HG03060 (cell line): Measurements from ENCODE around the gene SERPINB6.
"Not testable (repeated sequence)": the region's sequence is repeated elsewhere in the genome, so short reads cannot be mapped to it uniquely, and the experiment has no call there.

Source experiments
- ATAC-seq: cut with Tn5 transposase; IDR thresholded peaks from one replicate; pipeline ENCODE4 v1.9.1; 2021; ENCODE audit warnings: low read depth, moderate number of reproducible peaks; ENCODE audit not compliant: unreplicated experiment

Gene SERPINB6

DNA sequence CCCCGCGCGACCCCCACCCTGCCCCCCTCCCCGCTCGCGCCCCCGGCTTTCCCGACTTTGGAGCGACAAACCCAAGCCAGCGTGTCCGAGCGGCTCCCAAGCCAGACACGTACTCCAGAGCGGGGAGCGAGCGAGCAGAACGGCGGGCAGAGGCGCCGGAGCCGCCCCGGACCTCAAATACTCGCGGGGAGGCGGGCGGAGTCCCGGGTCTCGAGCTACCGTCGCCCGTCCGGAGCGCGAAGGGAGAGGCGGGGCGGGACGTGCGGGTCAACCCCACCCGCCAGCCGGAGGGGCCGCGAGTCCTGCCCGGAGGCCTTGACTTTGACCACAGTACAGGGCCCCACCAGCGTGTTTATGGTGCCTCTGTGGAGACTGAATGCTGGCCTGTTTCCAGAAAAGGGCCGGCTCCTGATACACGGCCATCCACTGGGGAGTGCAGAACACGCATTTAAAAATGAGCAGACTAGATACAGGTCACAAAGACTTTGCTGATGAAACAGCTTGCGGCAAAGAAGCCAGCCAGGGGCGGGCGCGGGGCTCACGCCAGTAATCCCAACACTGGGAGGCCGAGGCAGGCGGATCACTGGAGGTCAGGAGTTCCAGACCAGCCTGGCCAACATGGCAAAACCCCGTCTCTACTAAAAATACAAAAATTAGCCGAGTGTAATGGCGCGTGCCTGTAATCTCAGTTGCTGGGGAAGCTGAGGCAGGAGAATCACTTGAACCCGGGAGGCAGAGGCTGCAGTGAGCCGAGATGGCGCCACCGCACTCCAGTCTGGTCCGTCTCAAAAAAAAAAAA lies at the start of gene SERPINB6:
TSS of gene SERPINB6 (minus strand) at position 148 of the 799 bp plus-strand sequence. CDS start 12,235 bp downstream, outside the sequence.
- ATAC-seq, result no peak

DNA sequence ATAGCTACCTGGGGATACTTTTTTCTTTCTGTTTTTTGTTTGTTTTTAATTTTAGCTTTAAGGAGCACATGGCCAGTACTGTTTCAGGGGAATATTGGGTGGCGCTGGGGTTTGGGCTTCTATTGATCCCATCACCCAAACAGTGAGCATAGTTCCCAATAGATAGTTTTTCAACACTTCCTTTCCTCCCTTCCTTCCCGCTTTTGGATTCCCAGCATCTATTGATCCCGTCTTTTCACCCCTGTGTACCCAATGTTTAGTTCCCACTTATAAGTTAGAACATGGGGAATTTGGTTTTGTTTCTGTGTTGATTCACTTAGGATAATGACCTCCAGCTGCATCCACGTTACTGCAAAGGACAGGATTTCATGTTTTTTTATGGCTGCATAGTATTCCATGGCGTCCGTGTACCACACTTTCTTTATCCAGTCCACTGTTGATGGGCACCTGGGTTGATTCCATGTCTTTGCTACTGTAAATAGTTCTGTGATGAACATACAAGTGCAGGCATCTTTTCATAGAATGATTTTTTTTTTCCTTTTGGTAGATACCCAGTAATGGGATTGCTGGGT lies 48.5 kb upstream of the SERPINB6 start:
- no peak for ATAC-seq

DNA sequence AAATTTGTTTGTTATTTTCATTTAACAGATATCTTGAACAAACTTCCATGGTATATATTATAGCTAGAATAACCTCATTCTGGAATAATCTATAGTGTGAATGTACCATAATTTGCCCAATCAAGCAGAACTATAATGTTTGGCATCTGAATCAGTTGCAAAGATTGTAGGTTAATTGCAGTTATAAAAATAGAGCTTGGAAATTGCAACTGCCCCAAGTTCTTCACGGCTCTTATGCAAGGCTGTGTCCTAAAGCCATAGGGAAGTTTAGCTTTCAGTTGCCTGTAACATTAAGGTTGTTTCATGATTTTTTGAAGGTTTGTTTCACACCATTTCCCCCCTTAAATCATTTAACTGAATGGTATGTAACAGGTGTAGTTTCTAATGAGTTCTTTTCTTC lies 47.7 kb upstream of the SERPINB6 start:
- no peak for ATAC-seq

DNA sequence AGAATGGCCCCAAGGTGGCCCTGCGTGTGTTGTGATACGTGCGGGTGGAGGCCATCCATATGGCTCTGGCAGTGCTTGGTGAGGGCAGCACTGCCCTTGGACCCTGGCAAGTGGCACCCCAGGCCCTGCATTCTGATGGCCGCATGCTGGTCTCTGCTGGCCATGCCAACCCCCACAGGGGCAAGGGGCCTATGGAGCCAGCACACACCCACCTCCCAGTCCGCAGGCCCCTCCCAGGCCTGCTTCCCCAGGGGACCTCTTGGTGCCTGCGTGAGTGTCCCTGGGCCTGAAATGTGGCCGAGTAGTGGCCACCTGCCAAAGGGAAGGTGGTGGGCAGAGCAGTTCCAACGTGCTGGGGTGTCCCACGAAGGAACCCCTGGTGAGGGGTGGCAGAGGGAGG lies 45.9 kb upstream of the SERPINB6 start:
- ATAC-seq, result no peak

DNA sequence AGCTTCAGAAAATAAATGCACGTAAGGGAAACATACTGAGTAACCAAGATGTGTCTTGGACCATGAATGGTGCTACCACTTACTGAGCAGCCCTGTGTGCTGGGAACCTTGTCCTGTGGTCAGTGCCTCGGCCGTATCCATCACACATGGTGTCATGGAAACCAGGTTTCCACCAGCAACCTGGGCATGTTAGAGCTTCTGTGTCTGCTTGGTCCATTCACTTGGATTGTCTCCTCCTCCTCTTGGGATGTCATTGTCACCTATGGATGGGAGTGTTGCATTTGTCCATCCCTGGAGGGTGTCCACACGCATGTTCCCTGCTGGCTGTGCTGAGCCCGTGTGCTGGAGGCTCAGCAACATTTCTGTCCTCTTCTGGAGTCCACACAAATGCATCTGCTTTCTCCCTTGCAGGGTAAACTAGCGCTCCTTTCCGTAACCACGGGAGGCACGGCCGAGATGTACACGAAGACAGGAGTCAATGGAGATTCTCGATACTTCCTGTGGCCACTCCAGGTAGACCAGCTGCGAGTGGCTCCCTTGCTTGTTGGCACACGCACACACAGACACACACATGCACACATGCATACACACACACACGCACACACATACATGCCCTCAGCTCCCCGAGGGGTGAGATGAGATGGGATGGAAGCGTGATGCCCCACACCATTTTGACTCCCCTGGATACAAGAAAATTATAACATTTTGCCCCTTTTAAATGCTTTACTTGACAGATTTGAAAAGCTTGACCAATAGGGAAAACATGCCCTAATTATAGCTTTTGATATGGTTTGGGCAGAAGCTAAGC lies 45.3 kb upstream of the SERPINB6 start:
- ATAC-seq, result no peak

DNA sequence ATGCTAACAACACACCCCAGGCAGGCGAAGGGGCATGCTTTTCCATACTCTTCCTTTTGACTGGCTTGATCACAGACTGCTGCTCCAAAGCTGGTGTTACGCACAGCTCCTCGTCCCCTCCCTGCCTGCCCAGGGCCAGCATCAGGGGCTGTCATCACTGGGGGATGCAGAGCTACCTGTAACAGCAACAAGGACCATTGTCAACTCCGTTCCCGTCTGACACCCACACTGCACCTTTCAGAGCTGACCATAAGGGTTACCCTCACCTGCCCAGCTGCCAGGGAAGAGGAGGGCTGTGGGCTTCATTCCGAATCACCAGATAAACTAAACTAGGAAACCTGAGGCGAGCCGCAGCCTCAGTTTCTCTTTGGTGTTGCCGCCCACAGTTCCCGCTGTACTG lies 43.8 kb upstream of the SERPINB6 start:
- no peak for ATAC-seq

DNA sequence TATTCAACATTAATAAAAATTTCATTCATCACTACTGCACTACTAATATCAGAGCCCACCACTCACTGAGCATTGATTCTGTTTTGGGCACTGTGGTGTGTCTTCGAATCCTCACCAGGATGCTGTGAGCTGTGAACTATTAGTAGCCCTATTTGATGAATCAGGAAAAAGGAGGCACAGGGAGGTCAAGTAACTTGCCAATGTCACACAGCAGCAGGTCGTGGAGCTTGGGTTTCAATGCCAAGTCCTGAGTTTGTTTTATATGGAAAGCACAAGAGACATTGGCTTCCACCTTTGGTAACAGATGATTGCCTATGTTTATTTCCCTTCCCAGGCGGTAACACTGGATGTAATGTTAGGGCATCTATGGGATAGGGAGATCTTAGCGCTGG lies 43.3 kb upstream of the SERPINB6 start:
- no peak for ATAC-seq

DNA sequence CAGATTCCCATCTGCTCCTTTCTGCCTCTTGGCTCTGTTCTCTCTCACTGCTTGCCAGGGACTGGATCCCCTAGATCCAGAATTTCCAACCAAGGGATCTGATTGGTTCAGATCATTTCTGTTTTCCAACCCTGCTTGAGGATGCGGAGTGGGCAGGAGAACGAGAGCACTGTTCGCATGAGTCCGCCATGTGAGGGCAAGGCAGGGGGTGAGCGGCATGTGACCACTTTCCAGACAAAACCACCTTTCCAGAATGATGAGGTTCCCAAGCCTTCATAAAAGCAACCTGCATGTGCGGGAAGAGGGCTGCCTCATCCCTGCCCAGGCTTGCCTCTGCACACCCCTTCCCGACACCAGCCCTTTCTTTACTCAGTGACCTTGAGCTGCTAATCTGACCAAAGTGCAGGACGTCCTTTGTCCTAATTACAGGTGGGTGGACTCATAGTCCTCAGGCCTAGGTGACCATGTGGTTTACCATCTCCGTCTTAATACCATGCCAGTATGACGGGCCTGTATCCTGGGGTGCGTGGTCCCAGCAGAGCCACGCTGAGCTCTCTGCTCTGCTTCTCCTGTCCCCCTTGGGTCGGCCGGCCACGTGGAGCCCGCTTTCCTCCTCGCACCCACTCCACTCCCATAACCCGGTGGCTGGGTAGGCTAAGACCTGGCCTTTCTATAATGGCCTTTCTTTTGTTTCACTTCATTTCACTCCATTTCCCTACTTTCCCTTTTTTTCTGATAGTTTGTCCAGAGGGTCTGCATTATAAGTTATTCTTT lies 42.7 kb upstream of the SERPINB6 start:
- no peak for ATAC-seq

DNA sequence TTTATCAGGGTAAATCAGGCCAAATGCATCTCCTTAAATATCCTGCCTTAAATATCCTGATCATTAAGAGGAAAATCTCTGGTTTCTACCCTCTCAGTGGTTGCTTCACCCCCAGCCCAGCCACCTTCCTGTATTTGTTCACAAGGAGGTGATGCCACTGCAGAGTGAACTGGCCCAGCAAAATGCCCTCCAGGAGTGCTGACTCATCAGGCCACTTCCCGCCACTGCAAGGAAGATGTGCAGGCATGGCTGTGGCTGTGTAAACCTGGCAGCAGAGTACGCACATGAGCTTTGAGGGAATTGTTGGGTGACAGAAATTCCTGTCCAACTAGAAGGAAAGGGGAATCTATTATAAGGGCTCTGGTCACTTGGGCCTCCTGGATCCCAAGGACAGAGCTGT lies 42.1 kb upstream of the SERPINB6 start:
- no peak for ATAC-seq

DNA sequence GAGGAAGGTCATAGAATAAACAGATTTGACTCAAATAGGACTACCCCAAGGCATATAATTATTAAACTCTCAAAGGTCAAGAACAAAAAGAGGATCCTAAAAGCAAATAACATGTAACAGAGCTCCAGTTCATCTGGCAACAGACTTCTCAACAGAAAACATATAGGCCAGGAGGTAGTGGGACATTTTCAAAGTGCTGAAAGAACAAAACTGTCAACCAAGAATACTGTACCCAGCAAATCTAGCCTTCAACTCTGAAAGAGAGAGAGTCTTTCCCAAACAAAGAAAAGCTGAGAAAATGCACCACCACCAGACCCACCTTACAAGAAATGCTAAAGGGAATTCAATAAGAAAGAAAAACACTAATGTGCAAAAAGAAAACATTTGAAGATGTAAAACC lies 40.2 kb upstream of the SERPINB6 start:
- no peak for ATAC-seq

DNA sequence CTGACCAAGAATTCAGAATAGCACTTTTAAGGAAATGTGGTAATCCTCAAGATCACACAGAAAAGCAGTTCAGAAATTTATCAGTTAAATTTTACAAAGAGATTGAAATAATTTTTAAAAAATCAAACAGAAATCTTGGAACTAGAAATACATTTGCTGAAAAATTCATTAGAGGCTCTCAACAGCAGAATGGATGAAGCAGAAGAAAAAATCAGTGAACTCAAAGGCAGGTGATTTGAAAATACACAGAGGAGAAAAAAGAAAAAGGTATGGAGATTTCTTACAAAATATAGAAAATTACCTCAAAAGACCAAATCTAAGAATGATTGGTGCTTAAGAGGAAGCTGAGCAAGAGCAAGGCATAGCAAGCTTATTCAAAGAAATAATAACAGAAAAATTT lies 39.8 kb upstream of the SERPINB6 start:
- ATAC-seq, result no peak

DNA sequence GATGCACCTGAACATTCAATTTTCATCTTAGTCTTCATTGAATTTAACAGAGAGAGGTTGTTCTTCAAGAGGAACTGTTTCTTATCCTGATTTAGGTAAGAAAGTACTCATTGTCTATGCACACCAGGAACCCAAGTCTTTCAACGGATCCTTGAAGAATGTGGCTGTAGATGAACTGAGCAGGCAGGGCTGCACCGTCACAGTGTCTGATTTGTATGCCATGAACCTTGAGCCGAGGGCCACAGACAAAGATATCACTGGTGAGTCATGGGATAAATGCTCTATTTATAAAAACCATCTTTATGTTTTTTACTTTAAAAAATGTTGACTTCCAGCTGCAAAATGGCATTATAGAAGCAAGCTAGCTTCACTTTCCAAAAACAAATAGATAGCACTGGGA lies 38.6 kb upstream of the SERPINB6 start:
- no peak for ATAC-seq

DNA sequence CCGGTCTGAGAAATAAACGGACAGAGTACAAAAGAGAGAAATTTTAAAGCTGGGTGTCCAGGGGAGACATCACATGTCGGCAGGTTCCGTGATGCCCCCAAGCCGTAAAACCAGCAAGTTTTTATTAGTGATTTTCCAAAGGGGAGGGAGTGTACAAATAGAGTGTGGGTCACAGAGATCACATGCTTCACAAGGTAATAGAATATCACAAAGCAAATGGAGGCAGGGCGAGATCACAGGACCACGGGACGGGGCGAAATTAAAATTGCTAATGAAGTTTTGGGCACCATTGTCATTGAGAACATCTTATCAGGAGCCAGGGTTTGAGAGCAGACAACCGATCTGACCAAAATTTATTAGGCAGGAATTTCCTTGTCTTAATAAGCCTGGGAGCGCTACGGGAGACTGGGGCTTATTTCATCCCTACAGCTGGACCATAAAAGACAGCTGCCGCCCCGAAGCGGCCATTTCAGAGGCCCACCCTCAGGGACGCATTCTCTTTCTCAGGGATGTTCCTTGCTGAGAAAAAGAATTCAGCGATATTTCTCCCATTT lies 37.4 kb upstream of the SERPINB6 start:
- ATAC-seq, result not testable (repeated sequence)

DNA sequence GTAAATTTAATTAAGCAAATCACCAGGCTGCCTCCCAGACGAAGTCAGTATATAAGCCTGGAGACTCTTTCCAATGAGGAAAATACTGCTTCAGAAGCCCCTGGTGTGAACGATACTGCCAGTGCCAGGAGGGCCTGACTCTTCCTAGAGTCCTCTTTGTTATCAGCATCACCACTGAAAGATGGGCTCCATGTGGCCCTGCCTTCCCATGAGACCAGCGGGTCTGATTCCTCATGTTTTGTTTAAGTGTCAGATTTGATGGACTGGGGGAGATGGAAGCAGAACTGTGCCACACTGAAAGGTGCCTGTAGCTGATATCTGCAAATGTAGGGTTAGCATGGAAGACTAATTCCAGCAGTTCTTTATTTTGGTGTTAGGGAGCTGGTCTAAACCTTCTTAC lies 36.2 kb upstream of the SERPINB6 start:
- ATAC-seq, result no peak

DNA sequence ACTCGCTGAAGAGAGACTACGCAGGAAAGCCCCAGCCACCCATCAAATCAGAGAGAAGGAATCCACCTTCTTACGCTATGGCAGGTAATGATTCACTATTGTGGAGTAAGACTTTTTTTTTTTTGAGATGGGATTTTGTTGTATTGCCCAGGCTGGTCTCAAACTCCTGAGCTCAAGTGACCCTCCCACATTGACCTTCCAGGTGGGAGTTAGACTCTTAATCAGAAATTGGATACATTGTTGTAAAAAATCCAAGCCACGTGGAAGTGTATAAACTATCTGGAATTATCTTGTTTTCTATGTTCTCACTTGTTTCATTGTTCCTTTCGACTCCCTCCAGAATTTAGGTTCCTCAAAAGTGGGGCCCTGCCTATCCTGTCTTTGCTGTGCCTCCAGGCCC lies 35.1 kb upstream of the SERPINB6 start:
- ATAC-seq, result no peak

DNA sequence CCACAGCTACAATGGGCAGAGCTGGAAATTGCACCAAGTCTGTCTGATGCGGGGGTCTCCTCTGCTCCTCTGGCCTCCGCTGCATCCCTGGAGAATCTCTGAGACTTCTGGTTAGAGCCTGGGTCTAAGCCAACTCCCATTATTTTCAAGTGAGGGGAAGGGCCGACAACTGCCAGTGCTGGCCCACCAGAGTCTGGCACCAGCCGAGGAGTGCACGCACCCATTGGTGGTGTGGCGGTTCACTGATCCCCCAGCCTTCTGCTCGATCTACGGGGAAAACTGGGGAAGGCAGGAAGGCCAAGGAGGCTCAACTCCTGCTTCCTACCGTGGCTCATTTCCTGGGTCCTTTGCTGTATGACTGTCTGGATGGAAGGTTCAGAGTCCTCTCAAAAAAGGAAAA lies 34.5 kb upstream of the SERPINB6 start:
- ATAC-seq, result no peak

DNA sequence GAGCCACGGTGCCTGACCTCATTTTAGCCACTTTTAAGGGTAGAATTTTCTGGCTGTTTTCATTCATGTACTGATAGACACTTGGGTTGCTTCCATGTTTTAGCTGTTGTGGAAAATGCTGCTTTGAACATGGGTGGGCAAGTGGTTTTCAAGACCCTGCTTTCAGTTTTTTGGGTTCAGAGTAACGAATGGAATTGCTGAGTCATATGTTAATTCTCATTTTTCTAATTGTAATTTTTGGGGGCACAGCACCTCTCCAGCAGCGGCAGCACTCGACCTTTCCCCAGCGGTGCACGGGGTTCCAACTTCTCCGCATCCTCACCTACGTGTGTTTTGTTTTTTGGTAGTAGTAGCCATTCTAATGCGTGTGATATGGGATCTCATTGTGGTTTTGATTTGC lies 33.7 kb upstream of the SERPINB6 start:
- no peak for ATAC-seq

DNA sequence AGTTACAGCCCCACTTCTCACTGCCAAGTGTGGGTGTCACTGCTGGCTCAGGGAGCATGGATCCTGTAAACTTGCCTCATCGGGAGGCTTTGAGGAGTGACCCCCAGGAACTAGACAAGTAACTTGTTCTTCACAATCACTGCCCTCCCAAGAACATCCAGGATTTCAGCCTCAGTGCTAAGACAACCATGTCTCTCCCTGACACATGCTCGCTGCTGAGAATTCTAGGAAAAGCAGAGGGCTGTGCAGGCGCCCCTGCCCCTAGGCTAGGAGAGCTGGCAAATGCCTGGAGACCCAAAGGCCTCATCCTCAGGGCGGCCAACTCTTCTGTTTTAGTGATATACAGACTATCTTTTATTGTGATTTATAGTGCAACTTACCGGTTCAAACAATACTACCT lies 31.9 kb upstream of the SERPINB6 start:
- ATAC-seq, result not testable (repeated sequence)

DNA sequence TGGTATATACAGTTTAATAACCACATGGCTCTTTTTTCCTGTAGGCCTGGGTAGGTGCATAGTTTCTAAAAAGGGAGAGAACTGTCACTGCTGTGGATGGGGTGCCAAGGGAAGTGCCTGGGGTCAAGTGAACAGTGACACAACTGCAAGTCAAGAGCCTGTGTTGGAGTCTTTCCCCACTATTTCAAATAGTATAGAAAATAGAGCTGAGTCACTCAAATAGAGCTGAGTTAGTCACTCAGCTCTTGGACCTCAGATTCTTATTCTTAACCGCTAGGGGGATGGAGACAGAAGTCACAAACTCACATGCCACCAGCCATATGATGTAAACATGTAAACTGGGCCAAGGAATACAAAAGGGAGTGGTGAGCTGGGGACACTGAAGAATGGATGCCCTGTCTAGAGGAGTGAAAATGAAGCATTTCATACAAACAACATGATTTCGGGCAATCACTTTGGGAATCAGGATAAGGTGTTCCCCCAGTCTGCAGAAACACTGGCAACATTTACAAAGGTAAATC lies 30.5 kb upstream of the SERPINB6 start:
- no peak for ATAC-seq

DNA sequence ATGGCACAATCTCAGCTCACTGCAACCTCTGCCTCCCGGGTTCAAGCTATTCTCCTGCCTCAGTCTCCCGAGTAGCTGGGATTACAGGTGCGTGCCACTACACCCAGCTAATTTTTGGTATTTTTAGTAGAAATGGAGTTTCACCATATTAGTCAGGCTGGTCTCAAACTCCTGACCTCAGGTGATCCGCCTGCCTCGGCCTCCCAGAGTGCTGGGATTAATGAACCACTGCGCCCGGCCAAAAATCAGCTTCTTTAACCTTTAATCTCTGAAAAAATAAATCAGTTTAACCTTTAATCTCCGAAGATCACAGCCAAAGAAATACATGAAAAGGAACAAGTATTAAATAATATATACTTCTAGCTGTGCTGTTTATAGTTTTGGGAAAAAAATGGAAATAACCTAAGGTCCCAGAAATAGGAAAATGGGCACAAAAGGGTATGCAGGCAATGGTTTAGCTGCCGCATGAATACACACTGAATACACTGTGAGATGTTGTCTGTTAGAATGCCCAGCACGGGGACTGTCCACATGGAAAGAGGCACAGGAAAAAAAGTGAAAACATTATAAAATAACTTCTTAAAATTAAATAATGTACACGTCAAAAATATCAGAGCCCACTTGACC lies 29.9 kb upstream of the SERPINB6 start:
- no peak for ATAC-seq
